GM13976 (cell line): Measurements from ENCODE around the gene LEFTY1.
"Not testable (repeated sequence)": the region's sequence is repeated elsewhere in the genome, so short reads cannot be mapped to it uniquely, and the experiment has no call there.

Source experiments
- DNase-seq: peaks from one replicate; pipeline ENCODE4 v3.0.0; 2012; ENCODE audit warnings: low spot score
- CTCF ChIP-seq: IDR thresholded peaks from 2 replicates; pipeline ENCODE4 v1.5.1; 2012; ENCODE audit warnings: borderline replicate concordance, mild to moderate bottlenecking; ENCODE audit not compliant: insufficient read depth; ENCODE audit errors: extremely low read depth, missing control alignments, control extremely low read depth
- in situ Hi-C: fragments of 300-500 bp; cut with MboI; formaldehyde crosslinking; loops from one replicate; pipeline ENCODE4 v1.12.0; 2022; ENCODE audit warnings: low sequenced_read_pairs, mixed read lengths, inconsistent platforms; ENCODE audit not compliant: unreplicated experiment

Gene LEFTY1

GRCh38 chr1:225931270-225932136 lies 42.6 kb upstream of the LEFTY1 start:
- no peak for DNase-seq
- no peak for TF ChIP-seq CTCF
- in situ Hi-C loops = no loop called here

- DNase-seq = no peak
- no peak for TF ChIP-seq CTCF
- in situ Hi-C loops = no loop called here
Observed at GRCh38 chr1:225930566-225930965, 41.6 kb upstream of the LEFTY1 start.

GRCh38 chr1:225929462-225929861 lies 40.5 kb upstream of the LEFTY1 start:
- in situ Hi-C loops, DNase-seq: not testable (repeated sequence)

GRCh38 chr1:225928186-225929175 lies 39.5 kb upstream of the LEFTY1 start:
- no peak for TF ChIP-seq CTCF
- DNase-seq = no peak
- in situ Hi-C loops = no loop called here

- TF ChIP-seq CTCF = no peak
- in situ Hi-C loops = no loop called here
- DNase-seq = no peak
Observed at GRCh38 chr1:225926551-225927113, 37.7 kb upstream of the LEFTY1 start.

GRCh38 chr1:225923692-225924555 lies 35.0 kb upstream of the LEFTY1 start, which contains the start of gene PYCR2:
Gene PYCR2, minus strand, starts transcription at chr1:225924250. Its CDS starts 140 bp downstream, at chr1:225924110.
- in situ Hi-C loops = no loop called here
- TF ChIP-seq CTCF = no peak
- peak; percentile 100 for DNase-seq
